HepG2 (cell line): ENCODE data around the gene UBR1. TPM values are rescaled to one million over a fixed set of nuclear protein-coding genes. Genes with fewer than 3 reads are reported as not detected.
A peak's percentile ranks its signal among the peaks of the same experiment; 100 is the strongest.

ENCODE experiments used
- ATF1 ChIP-seq: IDR thresholded peaks from 2 replicates; pipeline ENCODE4 v1.6.1; 2016; ENCODE audit warnings: mild to moderate bottlenecking, control low read depth
- FLYWCH1 ChIP-seq: sonication (generic); formaldehyde crosslinking; IDR thresholded peaks from 2 replicates; pipeline ENCODE4 v1.8.1; 2023; ENCODE audit warnings: mild to moderate bottlenecking, missing genetic modification reagents
- KDM2A ChIP-seq: sonication (generic); formaldehyde crosslinking; IDR thresholded peaks from 2 replicates; pipeline ENCODE4 v1.4.0; 2020; ENCODE audit warnings: low read depth, missing genetic modification reagents, borderline replicate concordance
- REXO4 ChIP-seq: sonication (generic); formaldehyde crosslinking; IDR thresholded peaks from 2 replicates; pipeline ENCODE4 v1.8.0; 2022; ENCODE audit warnings: missing genetic modification reagents, mild to moderate bottlenecking, borderline replicate concordance
- STAT5B ChIP-seq: sonication (generic); formaldehyde crosslinking; IDR thresholded peaks from 2 replicates; pipeline ENCODE4 v1.4.0; 2020; ENCODE audit warnings: missing genetic modification reagents
- ZNF382 ChIP-seq: sonication (generic); formaldehyde crosslinking; IDR thresholded peaks from 2 replicates; pipeline ENCODE4 v1.5.0; 2020; ENCODE audit warnings: missing genetic modification reagents, mild to moderate bottlenecking, borderline replicate concordance
- polyA plus RNA-seq, 8 experiments: library from polyadenylated mRNA; depleted of rRNA in 3 of 8; stranded (reverse) in 7 of 8; unstranded in 1 of 8; fragments of >200 nt; fragmentation: Illumina TruSeq in 4 of 8; extraction: Trizol in 4 of 8; gene quantifications; 2 replicates each; pipeline versions ENCODE4 v1.2.1 to v1.2.3, GENCODE V29; 2011 to 2016; ENCODE audit warnings: low read depth in 4 of 8, missing spikeins in 1 of 8, mixed read lengths in 1 of 8; ENCODE audit not compliant: insufficient read depth in 1 of 8
- total RNA-seq, 5 experiments: library from RNA; depleted of rRNA; stranded (reverse); fragments of >200 nt; fragmentation: Illumina TruSeq; extraction: Trizol; gene quantifications; 2 replicates each; pipeline ENCODE4 v1.2.3, GENCODE V29; 2016; ENCODE audit warnings: low read depth in 1 of 5
- TF ChIP-seq, protein P1 (sequence below), 2 experiments: fragments of 450-650 bp in 1 of 2; sonication (generic) in 1 of 2; formaldehyde crosslinking in 1 of 2; IDR thresholded peaks; 2 replicates each; pipeline versions ENCODE4 v1.6.1 to v1.8.0; 2016 to 2022; ENCODE audit warnings: antibody characterized with exemption in 1 of 2, mild to moderate bottlenecking in 1 of 2, missing genetic modification reagents in 1 of 2
- TF ChIP-seq, protein P2 (sequence below): sonication (generic); formaldehyde crosslinking; IDR thresholded peaks from 2 replicates; pipeline ENCODE4 v1.5.0; 2020; ENCODE audit warnings: mild to moderate bottlenecking, missing genetic modification reagents
- TF ChIP-seq, protein P3 (sequence below): sonication (generic); formaldehyde crosslinking; IDR thresholded peaks from 2 replicates; pipeline ENCODE4 v1.5.1; 2020; ENCODE audit warnings: mild to moderate bottlenecking, missing genetic modification reagents, moderate library complexity

UBR1 gene
- total and polyA plus RNA-seq, 2 of the 13 experiments (the other 11 are each of a cell fraction or from before 2014, with no cell fraction given), result 6.4 to 18.0 TPM

DNA sequence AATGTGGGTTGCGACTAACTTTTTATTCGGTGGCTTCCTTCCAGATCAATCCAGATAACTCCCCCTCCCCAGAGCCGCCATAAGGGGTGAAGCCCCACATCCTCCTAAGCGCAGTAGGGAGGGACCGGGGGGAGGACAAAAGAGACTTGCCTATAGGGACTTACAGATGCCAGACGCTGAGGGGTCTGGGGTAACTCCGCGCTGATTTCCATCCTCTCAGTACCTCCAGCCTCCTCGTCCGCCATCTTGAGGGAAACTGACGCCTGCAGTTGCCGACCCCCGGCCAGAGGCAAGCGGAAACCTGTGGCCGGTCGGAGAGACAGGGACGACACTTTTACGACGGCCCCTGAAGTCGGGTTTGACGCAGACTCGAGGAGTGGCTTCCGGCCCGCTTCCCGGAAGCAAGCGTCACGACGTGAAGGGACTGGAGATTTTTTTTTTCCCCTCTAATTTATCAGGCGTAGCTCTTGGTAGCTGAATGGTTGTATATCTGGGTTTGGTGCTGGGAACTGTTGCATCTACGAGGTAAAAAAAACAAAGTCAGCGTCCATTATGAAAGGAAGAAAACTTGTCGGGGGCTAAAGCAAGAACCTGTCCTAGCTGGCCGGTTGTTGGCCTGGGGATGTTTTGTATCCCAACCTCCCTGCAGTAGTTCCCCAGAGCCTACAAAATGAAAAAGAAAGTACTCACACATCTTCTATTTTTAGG lies at the start of gene UBR1 (continued):
- TF ChIP-seq, protein P1, sequence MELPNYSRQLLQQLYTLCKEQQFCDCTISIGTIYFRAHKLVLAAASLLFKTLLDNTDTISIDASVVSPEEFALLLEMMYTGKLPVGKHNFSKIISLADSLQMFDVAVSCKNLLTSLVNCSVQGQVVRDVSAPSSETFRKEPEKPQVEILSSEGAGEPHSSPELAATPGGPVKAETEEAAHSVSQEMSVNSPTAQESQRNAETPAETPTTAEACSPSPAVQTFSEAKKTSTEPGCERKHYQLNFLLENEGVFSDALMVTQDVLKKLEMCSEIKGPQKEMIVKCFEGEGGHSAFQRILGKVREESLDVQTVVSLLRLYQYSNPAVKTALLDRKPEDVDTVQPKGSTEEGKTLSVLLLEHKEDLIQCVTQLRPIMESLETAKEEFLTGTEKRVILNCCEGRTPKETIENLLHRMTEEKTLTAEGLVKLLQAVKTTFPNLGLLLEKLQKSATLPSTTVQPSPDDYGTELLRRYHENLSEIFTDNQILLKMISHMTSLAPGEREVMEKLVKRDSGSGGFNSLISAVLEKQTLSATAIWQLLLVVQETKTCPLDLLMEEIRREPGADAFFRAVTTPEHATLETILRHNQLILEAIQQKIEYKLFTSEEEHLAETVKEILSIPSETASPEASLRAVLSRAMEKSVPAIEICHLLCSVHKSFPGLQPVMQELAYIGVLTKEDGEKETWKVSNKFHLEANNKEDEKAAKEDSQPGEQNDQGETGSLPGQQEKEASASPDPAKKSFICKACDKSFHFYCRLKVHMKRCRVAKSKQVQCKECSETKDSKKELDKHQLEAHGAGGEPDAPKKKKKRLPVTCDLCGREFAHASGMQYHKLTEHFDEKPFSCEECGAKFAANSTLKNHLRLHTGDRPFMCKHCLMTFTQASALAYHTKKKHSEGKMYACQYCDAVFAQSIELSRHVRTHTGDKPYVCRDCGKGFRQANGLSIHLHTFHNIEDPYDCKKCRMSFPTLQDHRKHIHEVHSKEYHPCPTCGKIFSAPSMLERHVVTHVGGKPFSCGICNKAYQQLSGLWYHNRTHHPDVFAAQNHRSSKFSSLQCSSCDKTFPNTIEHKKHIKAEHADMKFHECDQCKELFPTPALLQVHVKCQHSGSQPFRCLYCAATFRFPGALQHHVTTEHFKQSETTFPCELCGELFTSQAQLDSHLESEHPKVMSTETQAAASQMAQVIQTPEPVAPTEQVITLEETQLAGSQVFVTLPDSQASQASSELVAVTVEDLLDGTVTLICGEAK (IDR thresholded peaks at IDR 0.05), result no peak
- TF ChIP-seq, protein P1 (CRISPR knock-in tag; IDR thresholded peaks at IDR 0.05), result peak; percentile 50; the same call in 1 of the 2 replicates
- TF ChIP-seq, protein P2, sequence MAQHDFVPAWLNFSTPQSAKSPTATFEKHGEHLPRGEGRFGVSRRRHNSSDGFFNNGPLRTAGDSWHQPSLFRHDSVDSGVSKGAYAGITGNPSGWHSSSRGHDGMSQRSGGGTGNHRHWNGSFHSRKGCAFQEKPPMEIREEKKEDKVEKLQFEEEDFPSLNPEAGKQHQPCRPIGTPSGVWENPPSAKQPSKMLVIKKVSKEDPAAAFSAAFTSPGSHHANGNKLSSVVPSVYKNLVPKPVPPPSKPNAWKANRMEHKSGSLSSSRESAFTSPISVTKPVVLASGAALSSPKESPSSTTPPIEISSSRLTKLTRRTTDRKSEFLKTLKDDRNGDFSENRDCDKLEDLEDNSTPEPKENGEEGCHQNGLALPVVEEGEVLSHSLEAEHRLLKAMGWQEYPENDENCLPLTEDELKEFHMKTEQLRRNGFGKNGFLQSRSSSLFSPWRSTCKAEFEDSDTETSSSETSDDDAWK (CRISPR knock-in tag), result no peak
- TF ChIP-seq STAT5B (CRISPR knock-in tag), result no peak
- TF ChIP-seq ATF1 (CRISPR knock-in tag), result peak; percentile 83
- TF ChIP-seq, protein P3, sequence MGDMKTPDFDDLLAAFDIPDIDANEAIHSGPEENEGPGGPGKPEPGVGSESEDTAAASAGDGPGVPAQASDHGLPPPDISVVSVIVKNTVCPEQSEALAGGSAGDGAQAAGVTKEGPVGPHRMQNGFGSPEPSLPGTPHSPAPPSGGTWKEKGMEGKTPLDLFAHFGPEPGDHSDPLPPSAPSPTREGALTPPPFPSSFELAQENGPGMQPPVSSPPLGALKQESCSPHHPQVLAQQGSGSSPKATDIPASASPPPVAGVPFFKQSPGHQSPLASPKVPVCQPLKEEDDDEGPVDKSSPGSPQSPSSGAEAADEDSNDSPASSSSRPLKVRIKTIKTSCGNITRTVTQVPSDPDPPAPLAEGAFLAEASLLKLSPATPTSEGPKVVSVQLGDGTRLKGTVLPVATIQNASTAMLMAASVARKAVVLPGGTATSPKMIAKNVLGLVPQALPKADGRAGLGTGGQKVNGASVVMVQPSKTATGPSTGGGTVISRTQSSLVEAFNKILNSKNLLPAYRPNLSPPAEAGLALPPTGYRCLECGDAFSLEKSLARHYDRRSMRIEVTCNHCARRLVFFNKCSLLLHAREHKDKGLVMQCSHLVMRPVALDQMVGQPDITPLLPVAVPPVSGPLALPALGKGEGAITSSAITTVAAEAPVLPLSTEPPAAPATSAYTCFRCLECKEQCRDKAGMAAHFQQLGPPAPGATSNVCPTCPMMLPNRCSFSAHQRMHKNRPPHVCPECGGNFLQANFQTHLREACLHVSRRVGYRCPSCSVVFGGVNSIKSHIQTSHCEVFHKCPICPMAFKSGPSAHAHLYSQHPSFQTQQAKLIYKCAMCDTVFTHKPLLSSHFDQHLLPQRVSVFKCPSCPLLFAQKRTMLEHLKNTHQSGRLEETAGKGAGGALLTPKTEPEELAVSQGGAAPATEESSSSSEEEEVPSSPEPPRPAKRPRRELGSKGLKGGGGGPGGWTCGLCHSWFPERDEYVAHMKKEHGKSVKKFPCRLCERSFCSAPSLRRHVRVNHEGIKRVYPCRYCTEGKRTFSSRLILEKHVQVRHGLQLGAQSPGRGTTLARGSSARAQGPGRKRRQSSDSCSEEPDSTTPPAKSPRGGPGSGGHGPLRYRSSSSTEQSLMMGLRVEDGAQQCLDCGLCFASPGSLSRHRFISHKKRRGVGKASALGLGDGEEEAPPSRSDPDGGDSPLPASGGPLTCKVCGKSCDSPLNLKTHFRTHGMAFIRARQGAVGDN (CRISPR knock-in tag), result peak; percentile 83
- TF ChIP-seq KDM2A (CRISPR knock-in tag), result peak; percentile 79; the same call in 1 of the 2 replicates
- TF ChIP-seq FLYWCH1, result no peak
- no peak for TF ChIP-seq ZNF382 (CRISPR knock-in tag)
- no peak for TF ChIP-seq REXO4 (CRISPR knock-in tag)
